ENCODE measurements around the gene RNPC3. TPM values are rescaled to one million over a fixed set of nuclear protein-coding genes. Genes with fewer than 3 reads are reported as not detected.
A peak's percentile ranks its signal among the peaks of the same experiment; 100 is the strongest.
"Not testable (repeated sequence)": the region's sequence is repeated elsewhere in the genome, so short reads cannot be mapped to it uniquely, and the experiment has no call there.

The RNPC3 gene
- total and polyA plus RNA-seq, 12 donors, result 8.0 to 27.2 (median 21.3) TPM

DNA sequence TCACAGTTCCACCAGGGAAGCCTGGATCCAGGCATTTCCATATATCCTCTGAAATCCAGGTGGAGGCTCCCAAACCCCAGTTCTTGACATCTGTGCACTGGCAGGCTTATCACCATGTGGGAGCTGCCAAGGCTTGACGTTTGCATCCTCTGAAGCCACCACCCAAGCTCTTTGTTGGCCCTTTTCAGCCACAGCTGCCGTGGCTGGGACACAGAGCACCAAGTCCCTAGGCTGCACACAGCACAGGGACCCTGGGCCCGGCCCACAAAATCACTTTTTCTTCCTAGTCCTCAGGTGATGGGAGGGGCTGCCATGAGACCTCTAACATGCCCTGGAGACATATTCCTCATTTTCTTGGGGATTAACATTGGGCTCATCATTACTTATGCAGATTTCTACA, 22.3 kb downstream of the RNPC3 start:
- no peak for DNase-seq
- Histone ChIP-seq H3K9me3 (no peaks in the 10 kb centered on the region), H3K4me1 (no peaks in the 10 kb centered on the region), H3K36me3 (peaks cover 0 to 100% (median 62%) of the 10 kb centered on the region in 9 donors), H3K4me3 (no peak overlapping the region), H3K27ac (no peak overlapping the region), H3K27me3 (no peaks in the 10 kb centered on the region)
- intact Hi-C loops (cut with DNase I), result no loop called here
- TF ChIP-seq CTCF (IDR thresholded peaks at IDR 0.05), result no peak
- WGBS, 2 donors, result 76 to 81% methylated on average over 3 of the region's 3 CpGs
- no peak for ATAC-seq

- no peak overlapping the region for H3K4me3 ChIP-seq
- DNase-seq (no peak), ATAC-seq (no peak)
- no peaks in the 10 kb centered on the region for H3K27me3 ChIP-seq
- no peak overlapping the region for H3K27ac ChIP-seq
- peaks cover 0 to 33% (median 12%) of the 10 kb centered on the region in 9 donors for H3K36me3 ChIP-seq
- H3K4me1 ChIP-seq, result peaks cover 0 to 26% (median 11%) of the 10 kb centered on the region in 9 donors
- no peaks in the 10 kb centered on the region for H3K9me3 ChIP-seq
- TF ChIP-seq CTCF (IDR thresholded peaks at IDR 0.05), result no peak
- intact Hi-C loops (cut with DNase I), result no loop called here
Observed at GRCh38 chr1:103560427-103560826, 34.9 kb downstream of the RNPC3 start.

DNA sequence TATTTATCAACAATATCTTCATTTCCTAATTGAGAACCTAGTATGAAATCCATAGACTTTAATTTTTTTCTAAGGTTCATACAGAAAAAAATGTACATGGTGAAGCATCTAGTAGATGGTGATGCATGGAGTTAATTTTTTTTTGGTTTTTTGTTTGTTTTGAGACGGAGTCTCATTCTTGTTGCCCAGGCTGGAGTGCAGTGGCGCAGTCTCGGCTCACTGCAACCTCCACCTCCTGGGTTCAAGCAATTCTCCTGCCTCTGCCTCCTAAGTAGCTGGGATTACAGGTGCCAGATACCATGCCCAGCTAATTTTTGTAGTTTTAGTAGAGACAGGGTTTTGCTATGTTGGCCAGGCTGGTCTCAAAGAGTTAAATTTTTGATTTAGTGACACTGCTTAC, 35.6 kb downstream of the RNPC3 start:
- H3K4me3 ChIP-seq; DNase-seq; intact Hi-C loops (cut with DNase I); H3K9me3 ChIP-seq; H3K27me3 ChIP-seq; ATAC-seq: not testable (repeated sequence)
- 75 to 94% methylated on average over 3 of the region's 3 CpGs for whole genome bisulfite sequencing, 2 donors
- Histone ChIP-seq H3K4me1 (peaks cover 0 to 26% (median 11%) of the 10 kb centered on the region in 9 donors), H3K36me3 (peaks cover 0 to 27% (median 5%) of the 10 kb centered on the region in 9 donors), H3K27ac (peak overlapping the region in 3 of 10 donors; percentile 32 to 58 (median 41))

DNA sequence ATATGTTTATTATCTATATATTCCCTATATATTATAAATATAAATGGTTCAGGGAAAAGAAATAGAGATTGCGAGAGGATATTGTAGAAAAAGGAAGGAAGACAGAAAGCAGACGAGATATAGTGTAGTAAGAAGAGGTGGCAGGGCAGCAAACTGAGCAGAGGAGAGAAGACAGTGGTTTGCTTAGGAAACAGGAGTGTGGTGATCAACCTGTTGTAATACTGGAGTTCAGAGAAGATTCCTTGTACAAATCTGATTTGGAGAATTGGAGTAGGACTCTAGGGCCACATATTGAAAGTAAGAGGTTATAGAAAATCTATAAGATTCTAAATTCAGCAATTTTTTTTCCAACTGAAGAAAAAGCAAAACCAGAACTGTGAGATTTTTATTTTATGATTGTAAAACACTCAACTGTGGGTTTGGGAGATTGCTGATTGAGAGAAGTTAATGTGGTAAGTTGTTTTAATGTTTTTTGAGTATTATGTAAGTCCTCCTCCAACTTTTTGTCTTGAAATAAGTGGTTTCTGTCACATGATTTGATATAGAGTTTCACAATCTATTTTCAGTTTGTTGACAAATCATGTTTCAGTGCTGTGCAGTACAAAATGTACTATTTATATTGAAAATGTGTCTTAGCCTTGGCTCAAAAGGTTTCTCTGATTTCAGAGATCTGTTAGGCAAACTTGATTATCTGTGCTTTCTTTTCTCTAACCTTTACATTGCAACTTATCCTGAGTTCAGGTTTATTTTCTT, 36.3 kb downstream of the RNPC3 start:
- Histone ChIP-seq H3K27me3 (no peaks in the 10 kb centered on the region), H3K36me3 (peaks cover 0 to 27% (median 5%) of the 10 kb centered on the region in 9 donors), H3K27ac (peak overlapping the region in 7 of 10 donors; percentile 6 to 63 (median 32)), H3K4me3 (peak overlapping the region in 1 of 10 donors; percentile 17), H3K9me3 (no peaks in the 10 kb centered on the region), H3K4me1 (peaks cover 0 to 26% (median 11%) of the 10 kb centered on the region in 9 donors)
- TF ChIP-seq CTCF (IDR thresholded peaks at IDR 0.05), result no peak
- no peak for DNase-seq
- 62 to 71% methylated on average over 2 of the region's 2 CpGs for WGBS, 2 donors
- intact Hi-C loops (cut with DNase I), result no loop called here
- peak in 5 of 8 donors; percentile 56 to 83 (median 63) for ATAC-seq

DNA sequence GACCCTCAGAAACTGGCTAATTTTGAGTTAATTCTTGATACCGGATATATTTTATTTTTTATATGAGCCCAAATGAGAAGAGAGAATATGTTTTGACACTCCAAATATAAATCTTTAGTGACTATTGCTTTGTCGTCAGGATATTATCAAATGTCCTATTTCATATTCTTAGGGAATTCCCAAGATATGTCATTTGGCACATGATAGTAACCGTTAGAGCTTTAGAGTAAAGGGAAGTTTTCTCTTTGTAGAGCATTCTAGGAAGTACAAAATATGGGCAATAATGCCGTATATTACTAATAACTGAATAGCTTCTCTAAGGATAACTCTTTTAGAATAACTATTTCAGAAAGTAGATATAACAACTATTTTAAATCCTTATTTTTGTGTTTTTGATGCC, 37.6 kb downstream of the RNPC3 start:
- no peaks in the 10 kb centered on the region for H3K27me3 ChIP-seq
- no peaks in the 10 kb centered on the region for H3K9me3 ChIP-seq
- TF ChIP-seq CTCF (IDR thresholded peaks at IDR 0.05), result no peak
- H3K4me1 ChIP-seq, result peaks cover 0 to 26% (median 11%) of the 10 kb centered on the region in 9 donors
- no peak overlapping the region for H3K27ac ChIP-seq
- DNase-seq, result no peak
- no peak overlapping the region for H3K4me3 ChIP-seq
- ATAC-seq, result no peak
- H3K36me3 ChIP-seq, result peaks cover 0 to 30% (median 0%) of the 10 kb centered on the region in 9 donors
- 74 to 77% methylated on average over 4 of the region's 4 CpGs for WGBS, 2 donors
- intact Hi-C loops (cut with DNase I), result no loop called here

Measured in heart right ventricle (tissue), 16 donors.